T1000 (cell line): Measurements from ENCODE around the gene FEN1.

Experiments
- DNase-seq: peaks from one replicate; lab custom pipeline; 2025; ENCODE audit warnings: mixed read lengths; lab: John Stamatoyannopoulos, UW

Gene FEN1

DNA sequence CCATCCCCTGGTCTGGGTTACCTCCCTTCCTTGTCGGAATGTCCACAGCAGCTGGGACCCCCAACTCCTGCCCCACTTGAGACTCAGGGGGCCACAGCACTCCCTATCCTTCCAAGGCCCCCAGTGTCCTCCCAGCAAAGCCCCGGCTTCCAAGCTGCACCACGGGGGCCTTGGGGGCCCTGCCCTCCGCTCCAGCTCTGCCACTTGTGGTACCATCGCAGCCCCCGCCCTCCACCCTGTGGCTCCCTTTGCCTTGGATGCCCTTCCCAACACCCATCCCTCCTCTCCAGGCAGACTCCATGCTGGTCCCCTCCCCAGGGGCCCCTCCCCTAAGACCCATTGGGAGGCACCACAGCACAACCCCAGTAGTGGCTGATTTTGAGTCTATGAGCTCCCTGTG, 17.6 kb upstream of the FEN1 start:
- DNase-seq, result no peak

- DNase-seq, result no peak
These were observed 16.8 kb upstream of the FEN1 start for GRCh38 chr11:61775606-61776554.

DNA sequence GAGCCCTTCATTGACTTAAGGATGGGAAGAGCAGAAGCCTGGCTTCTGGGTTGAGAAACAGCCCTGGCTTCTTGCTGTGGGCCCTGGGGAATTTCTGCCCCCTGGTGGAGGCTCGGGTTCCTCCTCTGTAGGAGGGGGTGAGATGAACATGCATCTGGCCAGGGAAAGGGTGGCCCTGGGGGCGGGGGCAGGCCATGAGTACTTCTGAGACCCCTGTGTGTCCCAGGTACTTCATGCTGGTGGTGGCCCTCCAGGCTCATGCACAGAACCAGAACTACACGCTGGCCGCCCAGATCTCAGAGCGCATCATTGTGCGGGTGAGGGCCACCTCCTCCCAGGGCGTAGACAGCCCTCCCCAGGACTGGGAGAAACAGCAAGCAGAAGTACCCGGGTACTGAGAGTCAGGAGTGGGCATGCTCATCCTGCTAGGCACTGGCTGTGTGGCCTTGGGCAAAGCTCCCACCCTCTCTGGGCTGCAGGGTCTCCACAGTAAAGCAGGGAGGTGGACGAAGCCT, 16.1 kb upstream of the FEN1 start:
- no peak for DNase-seq

- DNase-seq, result no peak
These were observed 15.2 kb upstream of the FEN1 start for GRCh38 chr11:61777234-61778090.

GRCh38 chr11:61778357-61778886, 14.3 kb upstream of the FEN1 start:
- DNase-seq, result no peak

DNA sequence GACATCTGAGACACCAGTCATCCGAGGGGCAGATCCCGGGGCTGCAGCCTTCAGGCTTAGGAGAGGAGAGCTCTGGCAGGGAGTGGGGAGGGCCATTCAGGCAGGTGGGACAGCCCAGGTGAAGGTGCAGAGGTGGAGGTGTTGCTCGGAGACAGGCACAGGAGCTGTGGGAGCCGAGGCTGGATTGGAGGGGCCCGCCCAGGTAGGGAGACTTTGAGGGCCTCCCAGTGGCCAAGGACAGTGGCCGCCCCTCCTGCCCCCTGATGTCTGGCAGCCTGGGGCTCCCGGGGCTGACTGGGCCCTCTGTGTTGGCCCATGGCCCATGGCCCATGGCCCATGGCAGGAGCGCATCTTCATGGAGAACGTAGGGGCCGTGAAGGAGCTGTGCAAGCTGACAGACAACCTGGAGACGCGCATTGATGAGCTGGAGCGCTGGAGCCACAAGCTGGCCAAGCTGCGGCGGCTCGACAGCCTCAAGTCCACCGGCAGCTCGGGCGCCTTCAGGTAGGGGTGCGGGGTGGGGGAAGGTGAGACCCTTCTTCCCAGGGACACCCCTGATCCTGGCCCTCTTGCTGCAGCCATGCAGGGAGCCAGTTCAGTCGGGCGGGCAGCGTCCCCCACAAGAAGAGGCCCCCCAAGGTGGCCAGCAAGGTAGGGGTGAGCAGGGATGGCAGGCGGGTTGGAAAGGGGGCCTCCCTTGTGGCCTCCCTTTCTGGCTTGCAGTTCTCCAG, 13.6 kb upstream of the FEN1 start:
- DNase-seq, result no peak

- no peak for DNase-seq
These were observed 12.8 kb upstream of the FEN1 start for GRCh38 chr11:61779666-61780525.

DNA sequence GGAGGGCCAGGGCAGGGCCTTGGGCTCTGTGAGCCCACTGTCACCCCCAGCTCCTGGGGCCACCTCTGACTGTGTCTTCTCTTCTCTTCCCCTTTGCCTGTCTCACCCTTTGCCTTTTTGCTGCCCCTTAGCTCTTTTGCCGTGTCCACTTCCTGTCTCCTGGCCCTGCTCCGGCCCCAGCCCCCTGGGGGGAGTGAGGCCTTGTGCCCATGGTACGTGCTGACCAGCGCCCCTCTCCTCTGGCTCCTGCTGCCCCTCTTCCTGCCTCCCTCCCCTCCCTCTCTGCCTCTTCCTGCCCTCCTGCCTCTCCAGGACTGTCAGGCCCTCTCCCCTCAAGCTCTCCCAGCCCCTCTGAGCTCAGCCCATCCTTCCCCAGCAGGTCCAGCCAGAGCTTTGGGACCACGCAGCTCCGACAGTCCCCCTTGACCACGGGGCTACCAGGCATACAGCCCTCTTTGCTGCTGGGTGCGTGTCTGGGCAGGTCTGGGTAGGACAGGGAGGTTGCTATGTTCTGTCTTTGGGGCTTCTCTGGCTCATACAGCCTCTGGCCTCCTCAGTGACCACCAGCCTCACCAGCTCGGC, 12.0 kb upstream of the FEN1 start:
- no peak for DNase-seq

DNA sequence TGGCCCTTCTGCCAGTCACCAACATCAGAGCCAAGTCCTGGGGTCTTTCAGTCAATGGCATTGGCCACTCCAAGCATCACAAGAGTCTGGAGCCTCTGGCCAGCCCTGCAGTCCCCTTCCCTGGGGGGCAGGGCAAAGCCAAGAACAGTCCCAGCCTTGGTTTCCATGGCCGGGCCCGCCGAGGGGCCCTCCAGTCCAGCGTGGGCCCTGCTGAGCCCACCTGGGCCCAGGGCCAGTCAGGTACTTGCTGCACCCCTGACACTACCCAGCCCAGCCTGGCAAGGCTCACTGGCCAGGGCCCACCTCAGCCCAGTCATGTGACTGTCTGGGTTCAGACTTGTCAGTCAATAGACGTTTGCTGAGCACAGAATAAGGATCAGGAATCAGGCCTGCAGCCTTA, 11.1 kb upstream of the FEN1 start:
- DNase-seq, result no peak

DNA sequence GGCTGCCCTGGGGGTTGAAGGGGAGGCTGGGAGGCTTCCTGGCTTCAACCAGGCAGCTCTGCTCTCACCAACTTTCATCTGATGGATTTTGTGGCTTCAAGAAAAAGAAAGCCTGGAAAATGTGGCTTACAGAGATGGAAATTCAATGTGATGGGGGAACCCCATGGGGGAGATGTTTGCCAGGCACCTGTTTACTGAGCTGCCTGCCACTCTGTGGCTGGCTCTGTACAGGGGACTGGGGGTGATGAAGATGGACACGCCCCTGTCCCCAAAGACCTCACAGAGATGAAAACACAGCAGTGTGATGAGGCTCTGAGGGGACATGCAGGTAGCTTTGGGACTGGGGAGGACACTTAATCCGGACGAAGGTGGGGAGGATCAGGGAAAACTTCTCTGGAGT, 10.4 kb upstream of the FEN1 start:
- DNase-seq, result no peak

DNA sequence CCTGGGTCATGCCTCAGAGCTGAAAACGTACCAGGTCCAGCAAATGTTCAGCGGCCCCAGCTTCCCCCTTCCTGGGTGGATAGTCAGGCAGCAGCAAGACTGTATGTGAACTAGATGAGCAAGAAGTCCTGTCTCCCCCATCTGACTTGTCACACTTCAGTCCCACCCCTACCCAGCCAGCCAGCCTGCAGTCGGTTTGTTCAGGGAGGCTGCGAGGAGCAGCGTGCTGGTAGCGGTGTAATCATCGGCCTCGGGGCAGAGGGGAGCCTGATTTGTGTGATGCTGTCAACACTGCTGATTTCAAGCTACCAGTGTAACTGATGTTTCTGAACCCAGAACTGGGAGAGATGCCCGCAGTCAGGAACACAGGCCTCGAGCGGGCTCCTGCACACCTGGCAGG, 9.9 kb upstream of the FEN1 start:
- DNase-seq, result no peak

- DNase-seq, result no peak
These were observed 8.8 kb upstream of the FEN1 start for GRCh38 chr11:61783717-61784505.

DNA sequence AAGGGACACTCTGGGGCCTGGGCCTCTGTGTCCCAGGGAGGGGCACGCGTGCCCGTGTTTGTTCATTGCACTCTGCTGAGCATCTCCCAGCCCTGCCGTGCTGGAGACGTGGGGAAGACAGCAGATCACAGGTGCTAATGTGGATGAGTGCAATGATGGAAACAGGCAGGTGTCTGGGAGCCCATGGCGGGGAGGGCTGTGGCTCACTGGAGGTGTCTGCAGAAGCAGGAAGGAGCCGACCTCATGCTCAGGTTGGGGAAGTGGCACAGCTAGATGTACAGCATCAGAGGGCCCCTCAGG, 8.3 kb upstream of the FEN1 start:
- DNase-seq, result no peak

GRCh38 chr11:61785837-61786402, 6.8 kb upstream of the FEN1 start:
- no peak for DNase-seq

GRCh38 chr11:61787928-61788491, 4.7 kb upstream of the FEN1 start:
- DNase-seq, result no peak

DNA sequence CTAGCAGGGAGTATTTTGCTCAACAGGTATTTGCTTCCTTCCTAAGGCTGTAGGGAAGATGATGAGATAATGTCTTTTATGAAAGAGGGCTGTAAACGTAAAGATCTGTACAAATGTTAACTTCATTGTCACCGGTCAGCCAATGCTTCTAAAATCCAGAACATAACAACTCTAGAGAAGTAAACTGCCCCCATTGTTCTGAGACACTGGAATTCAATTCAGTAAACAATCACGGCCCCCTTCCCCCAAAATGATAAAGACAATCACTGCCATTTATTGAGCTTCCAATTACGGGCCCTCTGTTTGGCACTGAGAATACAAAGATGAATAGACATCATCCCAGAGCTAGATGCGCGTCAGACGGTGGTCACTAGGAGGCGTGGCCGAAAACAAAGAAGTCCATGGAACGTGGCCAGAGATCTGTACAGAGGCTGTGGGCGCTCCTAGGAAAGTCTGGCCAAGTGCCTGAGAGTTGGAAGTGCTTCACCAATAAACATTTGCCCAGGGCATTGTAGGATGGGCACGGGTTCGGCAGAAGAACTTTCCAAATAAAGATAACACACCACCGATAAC, 888 bp upstream of the FEN1 start:
- peak; percentile 66 for DNase-seq

DNA sequence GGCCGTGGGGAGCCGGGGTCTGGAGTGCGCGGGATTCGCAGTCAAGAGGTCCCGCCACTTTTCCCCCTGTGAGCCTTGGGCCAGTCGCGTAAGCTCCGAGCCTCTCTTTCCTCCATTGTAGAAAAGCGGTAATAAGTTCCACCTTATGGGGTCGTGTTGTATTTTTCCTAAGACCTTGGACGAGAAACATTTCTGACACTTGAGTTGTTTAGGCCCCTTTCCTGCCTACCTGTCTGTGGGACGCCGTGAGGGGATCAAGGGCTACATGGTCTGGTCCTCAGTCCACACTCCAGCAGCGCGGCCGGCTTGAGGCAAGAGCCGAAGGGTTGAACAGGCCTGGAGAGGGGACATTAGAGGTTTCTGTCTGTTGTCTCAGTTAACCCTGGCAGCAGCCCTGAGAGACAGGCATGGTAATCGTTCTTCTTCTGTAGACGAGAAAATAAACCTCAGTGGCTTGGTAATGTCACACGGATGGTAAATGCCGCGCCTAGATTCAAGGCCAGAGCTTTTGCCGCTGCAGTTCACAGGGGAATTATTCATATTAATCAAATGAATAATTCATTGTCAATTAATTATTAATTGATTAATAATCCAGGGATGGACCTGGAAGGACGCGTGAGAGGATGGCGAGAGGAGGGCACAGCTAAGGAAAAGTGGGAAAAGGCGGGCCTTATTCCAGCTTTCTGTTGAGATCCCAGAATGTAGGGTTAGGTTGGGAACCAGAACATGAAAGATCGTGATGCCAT, 545 bp downstream of the FEN1 start:
- DNase-seq, result no peak

GRCh38 chr11:61793829-61794204, 1.1 kb downstream of the FEN1 start:
- DNase-seq, result no peak
